ENCODE measurements around the gene NPY4R.
"Not testable (repeated sequence)": the region's sequence is repeated elsewhere in the genome, so short reads cannot be mapped to it uniquely, and the experiment has no call there.

NPY4R gene, protein sequence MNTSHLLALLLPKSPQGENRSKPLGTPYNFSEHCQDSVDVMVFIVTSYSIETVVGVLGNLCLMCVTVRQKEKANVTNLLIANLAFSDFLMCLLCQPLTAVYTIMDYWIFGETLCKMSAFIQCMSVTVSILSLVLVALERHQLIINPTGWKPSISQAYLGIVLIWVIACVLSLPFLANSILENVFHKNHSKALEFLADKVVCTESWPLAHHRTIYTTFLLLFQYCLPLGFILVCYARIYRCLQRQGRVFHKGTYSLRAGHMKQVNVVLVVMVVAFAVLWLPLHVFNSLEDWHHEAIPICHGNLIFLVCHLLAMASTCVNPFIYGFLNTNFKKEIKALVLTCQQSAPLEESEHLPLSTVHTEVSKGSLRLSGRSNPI

DNA sequence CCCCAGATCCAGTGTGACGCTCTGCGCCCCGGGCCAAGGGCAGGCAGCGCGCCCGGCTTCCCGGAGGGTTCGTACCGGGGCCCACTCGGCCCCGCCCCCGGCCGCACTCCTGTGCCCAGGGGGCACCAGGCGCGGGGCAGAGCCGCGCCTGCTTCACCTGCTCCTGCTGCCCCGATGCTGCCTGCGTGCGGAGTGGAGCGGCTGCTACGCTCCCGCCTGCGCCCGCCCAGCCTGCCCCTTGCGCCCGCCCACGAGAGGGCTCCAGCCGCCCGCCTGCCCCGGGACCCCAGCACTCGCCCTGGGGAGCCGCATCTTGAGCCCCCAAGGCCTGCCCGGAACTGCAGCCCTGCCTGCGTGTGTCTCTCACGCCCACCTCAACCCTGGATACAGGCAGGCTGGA, at the start of gene NPY4R:
TSS of gene NPY4R (minus strand) at position 194 of the 400 bp plus-strand sequence. CDS start 3,323 bp downstream, outside the sequence.
- not testable (repeated sequence) for DNase-seq (ENCODE audit: low read depth in 2 of 2)

DNA sequence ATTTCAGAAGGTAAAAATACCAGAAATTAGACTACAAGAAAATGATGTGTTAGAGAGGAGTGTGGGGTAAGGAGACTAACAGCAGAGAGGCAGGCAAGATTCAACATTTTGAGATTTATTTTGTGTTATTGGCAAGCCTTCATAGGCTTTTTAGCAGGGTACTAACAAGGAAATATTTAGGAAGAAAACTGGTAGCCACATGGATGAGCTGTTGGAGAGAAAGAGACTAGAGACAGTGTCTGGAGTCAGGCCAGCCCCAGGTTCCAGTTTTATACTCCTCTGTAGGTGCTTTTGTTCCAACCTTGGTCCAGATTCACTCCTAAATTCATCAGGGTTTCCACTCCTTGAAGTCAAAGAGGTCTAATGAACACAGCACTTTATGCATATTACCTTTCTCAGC, 49.6 kb upstream of the NPY4R start:
- DNase-seq (ENCODE audit: low read depth in 2 of 2) = no peak

DNA sequence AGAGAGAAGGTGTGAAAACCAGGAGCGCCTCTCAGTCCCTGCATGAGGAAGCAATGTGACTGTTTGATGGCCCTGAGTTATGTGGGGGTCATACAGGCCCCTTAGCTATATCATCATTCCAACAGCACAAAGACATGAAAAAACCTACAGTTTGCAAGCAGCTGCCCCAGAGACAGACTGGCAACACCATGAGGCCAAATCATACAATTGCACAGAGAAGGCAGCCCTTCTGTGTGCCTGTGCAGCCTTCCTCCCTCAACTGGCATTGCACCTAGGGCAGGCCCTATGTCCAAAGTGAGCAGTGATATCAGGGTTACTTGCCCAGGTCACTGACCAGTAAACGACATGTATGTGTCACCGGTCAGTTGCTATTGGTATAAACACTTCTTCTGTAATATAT, 49.1 kb upstream of the NPY4R start:
- DNase-seq (ENCODE audit: low read depth in 2 of 2) = no peak

DNA sequence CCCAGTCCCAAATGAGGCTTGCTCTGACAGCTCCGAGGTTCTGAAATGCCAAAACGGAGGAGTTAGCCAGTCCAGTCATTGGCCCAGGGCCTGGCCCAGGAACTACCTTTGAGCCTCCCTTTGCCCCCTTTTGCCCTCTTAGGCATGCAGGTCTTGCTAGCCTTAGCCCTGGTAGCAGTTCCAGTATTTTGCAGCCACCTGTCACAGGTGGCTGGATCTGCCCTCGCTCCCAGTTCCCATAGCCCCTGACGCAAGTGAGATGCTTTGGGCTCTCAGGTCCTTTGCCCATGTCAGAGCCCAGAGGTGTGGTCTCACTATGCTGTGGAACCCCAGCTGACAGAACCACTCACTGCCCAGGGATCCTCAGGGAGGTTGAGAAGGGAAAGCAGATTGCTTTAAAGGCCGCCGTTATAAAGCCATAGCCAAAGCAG, 48.7 kb upstream of the NPY4R start:
- no peak for DNase-seq (ENCODE audit: low read depth in 2 of 2)

DNA sequence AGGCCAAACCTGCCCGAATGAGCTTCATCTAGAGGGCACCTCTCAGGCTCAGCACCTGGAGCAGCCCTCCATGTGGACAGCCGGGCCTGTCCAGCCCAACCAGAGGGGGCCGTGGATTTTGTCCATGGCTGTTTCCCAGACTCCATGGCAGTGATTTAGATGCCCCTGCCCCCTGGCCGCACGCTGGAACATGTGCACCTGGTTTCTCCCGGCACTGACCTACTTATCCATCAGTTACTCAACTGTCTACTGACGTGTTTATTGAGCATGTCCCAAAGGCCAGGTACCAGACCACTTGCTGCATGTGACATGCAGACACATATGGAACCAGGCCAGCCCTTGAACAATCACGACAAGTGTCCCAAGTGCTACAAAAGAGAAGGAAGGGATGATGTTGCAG, 47.6 kb upstream of the NPY4R start:
- not testable (repeated sequence) for DNase-seq (ENCODE audit: low read depth in 2 of 2)

DNA sequence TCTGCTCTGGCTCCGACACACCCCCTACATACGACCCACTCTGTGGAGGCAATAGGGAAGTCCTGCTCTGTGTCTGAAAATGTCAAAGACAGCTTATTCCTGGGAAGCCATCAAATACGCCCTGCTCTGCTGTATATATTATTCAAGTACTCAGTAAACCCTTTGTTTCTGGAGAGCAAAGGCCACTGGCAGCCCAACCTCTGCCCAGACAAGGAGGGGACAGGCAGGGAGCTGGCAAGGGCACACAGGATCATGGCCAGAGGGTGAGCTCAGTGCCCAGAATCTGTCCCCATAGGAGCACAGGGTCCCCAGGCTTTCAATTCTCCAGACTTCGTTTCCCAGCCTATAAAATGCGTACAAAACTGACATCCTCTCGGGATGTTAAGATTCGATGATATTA, 47.0 kb upstream of the NPY4R start:
- DNase-seq (ENCODE audit: low read depth in 2 of 2) = not testable (repeated sequence)

DNA sequence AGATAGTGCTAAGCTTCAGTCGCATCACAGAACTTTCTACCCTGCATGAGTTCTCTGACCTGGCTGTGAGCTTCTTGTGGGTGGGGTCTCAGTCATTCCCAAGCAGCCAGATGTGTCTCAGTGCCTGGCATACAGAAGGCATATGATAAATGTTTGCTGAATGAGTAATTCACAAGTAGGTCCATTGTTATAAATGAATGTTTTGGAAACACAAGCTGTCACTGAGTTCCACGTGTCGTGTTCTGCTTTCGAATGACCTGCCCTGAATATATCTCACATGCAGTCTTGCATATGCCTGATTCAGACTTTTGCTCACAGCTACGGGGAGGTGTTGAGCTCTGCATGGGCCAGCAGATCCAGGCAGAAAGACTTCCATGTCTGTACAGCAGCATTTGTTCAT, 46.2 kb upstream of the NPY4R start:
- not testable (repeated sequence) for DNase-seq (ENCODE audit: low read depth in 2 of 2)

DNA sequence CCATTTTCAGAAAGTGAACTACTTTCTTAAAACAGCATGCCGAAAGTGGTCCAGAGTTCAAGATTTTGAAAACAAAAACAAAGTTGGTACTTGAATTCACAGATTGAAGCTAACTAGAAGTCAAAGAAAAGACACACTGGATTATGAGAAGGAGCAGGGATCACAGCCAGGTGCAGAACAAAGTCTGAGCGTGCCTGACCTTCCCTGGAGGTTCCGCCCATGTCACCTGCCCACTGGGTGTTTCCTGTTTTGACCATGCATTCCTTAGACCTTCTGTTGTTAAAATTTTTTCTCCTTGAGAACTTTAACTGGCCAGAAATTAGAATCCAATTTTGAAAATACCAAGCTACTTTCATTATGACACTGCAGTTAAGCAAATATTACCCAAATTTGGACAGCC, 34.2 kb upstream of the NPY4R start:
- DNase-seq (ENCODE audit: low read depth in 2 of 2) = not testable (repeated sequence)

DNA sequence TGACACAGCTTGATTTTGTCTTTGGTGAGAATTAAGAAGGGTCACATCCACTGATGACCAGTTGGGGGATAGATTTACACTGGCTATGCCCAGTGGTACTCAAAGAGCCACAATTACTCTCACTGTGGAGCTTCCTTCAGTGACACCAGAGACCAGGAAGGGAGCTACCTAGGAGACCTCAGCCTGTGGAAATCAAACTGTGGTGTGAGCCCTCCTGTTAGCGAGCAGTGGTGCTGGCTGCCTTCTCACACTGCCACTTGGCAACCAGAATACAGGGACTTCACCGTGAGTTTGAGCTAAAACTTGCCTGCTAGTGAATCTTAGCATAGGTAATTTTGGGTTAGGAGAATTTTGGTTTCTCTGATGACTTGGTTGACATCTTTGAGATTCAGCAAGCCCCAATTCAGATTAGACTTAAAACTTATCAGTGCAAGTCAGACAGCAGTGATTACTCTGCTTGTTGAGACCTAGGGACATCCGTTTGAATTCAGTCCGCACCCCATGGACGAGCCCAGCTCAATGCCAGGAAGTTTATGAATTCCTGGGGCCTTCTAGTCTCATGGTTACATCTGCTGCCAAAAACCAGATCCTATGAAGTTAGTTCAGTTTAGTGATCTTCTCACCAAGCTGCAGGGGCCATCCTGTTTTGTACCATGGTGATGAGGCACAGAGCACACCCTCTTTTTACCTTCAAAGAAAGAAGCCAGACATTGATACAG, 33.4 kb upstream of the NPY4R start:
- not testable (repeated sequence) for DNase-seq (ENCODE audit: low read depth in 2 of 2)

DNA sequence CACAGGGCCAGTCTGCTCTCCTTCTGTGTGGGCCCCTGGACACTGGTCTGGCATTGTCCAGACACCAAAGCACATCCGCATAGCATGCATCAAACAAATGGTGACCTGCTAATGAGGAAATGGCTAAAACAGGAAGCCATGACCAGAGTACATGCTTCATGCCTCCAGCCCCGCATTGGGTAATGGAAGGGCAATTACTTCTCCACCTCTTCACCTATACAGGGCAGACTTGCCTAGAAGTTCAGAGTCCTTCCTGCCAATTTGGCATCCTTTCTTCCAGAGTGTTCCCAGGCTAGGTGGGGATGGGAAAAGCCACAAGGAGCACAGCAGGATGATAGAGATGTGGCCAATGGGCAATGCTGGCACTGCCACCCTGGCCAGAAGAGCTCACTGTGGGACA, 32.1 kb upstream of the NPY4R start:
- not testable (repeated sequence) for DNase-seq (ENCODE audit: low read depth in 2 of 2)

DNA sequence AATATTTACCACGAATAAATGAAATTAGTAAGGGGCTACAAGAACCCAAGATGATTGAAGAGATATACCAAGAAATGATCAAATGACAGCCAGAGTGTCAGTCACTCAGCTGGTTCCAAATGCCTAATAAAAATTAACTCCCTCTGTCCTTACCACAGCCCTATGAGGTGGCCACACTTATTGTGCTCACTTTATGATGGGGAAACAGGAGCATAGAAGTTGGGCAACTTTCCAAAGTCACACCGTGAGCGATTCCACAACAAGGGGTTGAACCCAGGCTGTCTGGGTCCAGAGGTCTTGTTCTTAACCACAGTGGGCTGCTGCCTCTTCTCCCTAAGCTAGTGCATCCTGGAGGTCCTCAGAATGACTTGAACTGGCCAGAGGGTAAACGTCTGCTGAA, 31.6 kb upstream of the NPY4R start:
- DNase-seq (ENCODE audit: low read depth in 2 of 2) = not testable (repeated sequence)

DNA sequence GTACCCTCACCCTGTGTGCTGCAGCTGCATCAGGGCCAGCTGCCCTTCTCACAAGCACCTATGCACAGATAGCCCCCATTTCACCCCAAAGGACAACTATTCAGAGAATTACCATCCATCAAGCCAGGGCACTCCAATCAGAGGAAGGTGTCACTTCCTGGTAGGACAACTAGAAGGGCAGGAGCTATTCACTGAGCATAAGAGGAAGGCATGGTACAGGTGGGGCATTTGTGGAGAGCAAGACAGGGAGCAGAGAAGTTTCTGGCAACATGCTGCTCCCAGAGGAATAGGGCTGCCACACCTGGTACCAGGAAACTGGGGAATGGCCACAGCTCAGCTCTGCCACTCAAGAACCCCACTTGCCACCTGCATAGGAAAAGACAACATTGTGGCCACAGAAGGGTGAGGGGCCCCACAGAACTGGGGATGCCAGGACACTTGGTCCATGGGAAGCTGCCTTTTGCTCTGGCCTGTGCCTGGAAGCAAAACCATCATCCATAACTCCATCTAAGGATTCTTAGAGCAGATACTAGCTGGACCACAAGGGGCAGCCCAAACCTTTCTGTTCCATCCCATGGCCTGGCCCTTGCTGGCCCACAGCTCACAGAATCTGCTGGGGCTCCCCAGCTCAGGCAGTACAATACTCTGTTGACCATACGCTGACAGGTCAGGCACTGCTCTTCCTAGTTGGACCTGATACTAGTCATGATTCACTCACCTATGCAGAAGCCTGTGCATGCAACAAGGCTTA, 25.8 kb upstream of the NPY4R start:
- not testable (repeated sequence) for DNase-seq (ENCODE audit: low read depth in 2 of 2)

DNA sequence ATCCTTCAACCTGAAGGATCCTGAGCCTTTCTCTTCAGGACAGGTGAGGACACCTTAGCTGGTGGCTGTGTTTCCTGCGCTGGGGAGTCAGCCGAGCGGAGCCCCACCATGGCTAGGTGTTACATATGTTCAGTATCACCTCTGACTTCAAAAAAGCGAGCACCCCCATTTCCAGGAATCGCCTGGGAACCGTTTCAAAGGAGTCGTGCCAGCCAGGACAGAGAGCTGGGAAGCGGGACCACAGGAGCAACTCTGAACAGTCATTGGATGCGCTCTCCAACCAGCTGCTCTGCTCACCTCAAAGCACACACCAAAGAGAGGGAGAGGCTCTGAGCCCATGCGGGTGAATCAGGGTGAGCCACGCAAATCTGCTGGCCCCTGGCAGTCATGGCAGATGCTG, 24.5 kb upstream of the NPY4R start:
- not testable (repeated sequence) for DNase-seq (ENCODE audit: low read depth in 2 of 2)

DNA sequence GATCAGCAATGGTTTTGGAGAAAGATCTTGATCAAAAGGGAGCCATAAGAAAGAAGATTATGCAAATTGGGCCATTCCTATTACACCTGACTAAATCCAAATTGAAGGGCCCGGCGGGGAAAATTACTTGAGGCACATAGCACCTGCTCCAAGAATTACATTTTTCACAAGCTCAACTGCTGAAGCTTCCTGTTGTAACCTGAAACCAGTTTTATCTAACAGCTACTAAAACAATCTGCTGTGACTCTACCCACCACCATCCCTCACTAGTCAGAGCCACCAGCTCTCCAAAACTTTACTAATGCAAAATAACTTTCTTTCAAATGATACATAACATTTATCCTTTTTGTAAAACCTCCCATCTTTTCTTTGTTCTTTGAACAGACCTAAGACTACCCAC, 20.7 kb upstream of the NPY4R start:
- DNase-seq (ENCODE audit: low read depth in 2 of 2) = not testable (repeated sequence)

DNA sequence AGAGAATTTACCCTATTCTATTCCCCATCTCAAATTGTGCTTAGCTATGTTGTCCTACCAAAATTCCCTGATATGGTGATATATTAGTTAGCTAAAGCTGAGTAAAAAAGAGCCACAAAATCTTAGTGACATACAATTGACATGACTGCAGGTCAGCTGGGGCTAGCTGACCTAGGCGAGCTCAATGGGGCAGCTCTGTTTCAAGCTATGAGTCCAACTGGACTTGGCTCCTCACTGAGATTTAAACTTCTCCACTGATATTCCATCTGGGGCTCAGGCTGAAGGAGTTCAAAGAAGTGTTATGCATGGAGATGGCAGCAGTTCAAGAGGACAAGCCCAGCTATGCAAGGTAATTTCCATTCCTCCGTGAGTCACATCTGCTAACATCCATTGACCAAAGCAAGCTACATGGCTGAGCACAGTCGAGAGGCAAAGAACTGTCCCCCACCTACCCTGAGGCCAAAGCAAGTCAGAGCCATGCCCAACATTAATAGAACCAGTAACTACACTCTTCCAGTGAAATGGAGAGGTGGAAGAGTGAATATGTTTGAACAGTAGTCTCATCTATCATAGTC, 9.1 kb upstream of the NPY4R start:
- not testable (repeated sequence) for DNase-seq (ENCODE audit: low read depth in 2 of 2)

DNA sequence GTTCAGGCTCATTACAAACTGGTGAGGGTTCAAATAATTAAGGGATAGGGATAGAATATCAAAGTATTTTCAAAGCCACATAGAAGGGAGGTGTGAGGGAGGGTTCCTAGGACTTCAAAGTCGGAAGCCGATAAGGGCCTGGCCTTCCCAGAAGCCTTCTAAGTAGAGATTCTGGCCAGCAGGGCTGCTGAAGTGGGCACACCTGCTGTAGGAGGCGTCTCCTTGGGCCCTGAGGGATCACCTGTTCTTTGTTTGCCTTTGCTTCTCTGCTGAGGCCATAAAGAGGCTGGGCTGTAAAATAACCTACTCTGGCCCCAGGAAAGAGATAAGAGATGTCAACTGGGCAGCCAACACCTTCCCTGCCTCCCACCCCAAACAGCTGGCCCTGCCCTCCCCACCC, 8.0 kb upstream of the NPY4R start:
- DNase-seq (ENCODE audit: low read depth in 2 of 2) = not testable (repeated sequence)

DNA sequence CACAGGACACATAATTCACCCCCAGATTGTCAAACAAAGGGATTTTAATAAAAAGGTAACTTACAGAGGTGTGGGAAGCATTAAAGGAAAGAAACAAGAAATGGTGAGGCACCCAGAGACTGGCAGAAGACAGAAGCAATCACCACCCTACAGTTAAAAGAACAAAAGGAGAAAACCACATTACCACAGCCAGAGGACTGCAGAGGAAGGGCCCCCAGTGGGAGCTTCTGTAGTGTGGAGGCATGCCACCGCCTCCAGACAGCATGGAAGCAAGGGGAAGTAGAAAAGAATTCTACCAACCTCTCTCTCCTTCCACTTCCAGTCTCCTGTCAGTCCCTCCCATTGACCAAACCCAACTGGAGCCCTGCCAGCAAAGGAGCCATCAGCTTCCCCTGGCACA, 4.4 kb upstream of the NPY4R start:
- DNase-seq (ENCODE audit: low read depth in 2 of 2) = not testable (repeated sequence)

DNA sequence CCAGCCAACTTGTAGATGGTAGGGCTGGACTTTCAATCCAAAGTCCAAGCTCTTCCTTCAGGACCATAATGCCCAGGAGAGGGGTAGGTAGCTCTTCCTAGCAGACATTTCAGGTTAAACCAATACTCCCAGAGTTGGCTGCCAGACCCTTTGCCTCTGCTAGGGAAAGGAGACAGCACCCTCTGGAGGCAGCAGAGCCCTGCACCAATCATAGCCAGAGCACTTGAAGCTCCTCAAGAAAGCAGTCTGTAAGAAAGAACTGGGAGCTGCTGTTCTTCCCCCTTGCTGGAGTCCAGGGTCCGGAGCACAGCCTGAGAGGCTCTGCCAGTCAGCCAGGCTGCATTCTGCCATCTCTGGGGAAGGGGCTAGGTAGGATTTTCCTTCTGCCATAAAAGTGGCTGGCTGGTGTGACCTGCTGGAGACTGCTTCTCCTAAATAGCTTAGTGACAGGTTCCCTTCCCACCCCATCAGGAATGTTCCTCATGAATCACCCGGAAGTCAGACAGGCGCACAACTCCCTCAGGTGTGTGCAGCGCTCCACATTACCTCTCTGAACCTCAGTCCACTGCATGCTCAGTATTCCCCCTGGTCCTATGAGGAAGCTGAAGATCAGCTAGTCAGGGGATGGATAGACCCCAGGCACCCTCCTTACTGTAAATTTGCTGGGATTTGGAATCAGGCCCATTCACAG, 2.5 kb upstream of the NPY4R start:
- not testable (repeated sequence) for DNase-seq (ENCODE audit: low read depth in 2 of 2)

DNA sequence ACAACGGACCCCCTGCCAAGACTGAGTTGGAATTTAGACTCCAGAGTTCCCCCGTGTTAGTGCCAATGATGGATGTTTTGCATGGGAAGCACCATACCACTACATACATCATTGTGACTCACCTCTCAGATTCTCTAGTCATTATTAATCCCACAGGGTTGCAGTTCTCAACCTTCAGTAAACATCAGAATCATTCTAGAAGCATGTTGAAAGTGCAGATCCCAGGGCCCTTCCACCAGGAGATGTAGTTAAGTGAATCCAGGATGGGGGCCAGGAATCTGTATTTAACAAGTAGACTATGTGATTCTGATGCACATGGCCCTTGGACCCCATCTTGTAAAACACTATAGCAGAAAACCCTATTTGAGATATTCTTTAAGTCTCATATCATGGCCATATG, 2.1 kb downstream of the NPY4R start:
- not testable (repeated sequence) for DNase-seq (ENCODE audit: low read depth in 2 of 2)

DNA sequence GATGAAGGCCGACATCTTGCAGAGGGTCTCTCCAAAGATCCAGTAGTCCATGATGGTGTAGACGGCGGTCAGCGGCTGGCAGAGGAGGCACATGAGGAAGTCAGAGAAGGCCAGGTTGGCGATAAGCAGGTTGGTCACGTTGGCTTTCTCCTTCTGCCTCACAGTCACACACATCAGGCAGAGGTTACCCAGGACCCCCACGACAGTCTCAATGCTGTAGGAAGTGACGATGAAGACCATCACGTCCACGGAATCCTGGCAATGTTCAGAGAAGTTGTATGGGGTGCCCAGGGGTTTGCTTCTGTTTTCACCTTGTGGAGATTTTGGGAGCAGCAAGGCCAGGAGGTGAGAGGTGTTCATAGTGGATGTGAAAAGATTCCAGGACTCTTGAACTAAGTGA, 3.5 kb downstream of the NPY4R start:
- DNase-seq (ENCODE audit: low read depth in 2 of 2) = not testable (repeated sequence)

DNA sequence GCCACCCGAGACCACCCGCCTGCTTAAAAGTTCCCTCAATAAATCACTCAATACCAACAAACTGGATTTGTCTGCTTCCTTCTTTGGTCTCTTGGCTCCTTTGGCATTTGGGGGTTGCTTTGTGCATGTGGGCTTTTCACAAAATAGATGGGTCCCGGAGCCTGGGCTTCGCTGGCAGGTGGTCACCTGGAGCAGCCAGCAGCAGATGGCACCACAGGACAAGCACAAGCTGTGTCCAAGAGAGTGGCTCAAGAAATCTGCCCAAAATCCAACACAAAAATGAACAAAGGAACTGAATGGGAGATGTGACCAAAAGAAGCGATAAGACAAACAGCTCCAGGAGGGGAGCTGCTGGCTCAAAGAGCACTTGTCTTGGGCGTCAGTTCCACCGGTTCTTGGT, 6.2 kb downstream of the NPY4R start:
- not testable (repeated sequence) for DNase-seq (ENCODE audit: low read depth in 2 of 2)

All from stimulated activated CD4-positive, alpha-beta T cell treated with anti-CD3 and anti-CD28 coated beads, Interleukin-15, amount 100 ng/mL, for 48 hours (primary cell).